Esophagus (tissue), 2 donors: ENCODE data around the gene METTL8. TPM values are rescaled to one million over a fixed set of nuclear protein-coding genes. Genes with fewer than 3 reads are reported as not detected.
"Not testable (repeated sequence)": the region's sequence is repeated elsewhere in the genome, so short reads cannot be mapped to it uniquely, and the experiment has no call there.

Experiments
- H3K27ac ChIP-seq, 2 donors: one replicate each; pipeline ENCODE4 v1.5.1; 2013; ENCODE audit warnings: low read depth in 2 of 2, mild to moderate bottlenecking in 2 of 2, inconsistent platforms in 1 of 2, low read length in 1 of 2, moderate library complexity in 1 of 2
- H3K27me3 ChIP-seq, 2 donors: one replicate each; pipeline ENCODE4 v1.6.1; 2013; ENCODE audit warnings: low read length in 2 of 2, control low read depth in 1 of 2, mild to moderate bottlenecking in 1 of 2; ENCODE audit not compliant: insufficient read depth in 2 of 2, control insufficient read depth in 1 of 2
- H3K36me3 ChIP-seq, 2 donors: one replicate each; pipeline ENCODE4 v1.6.1; 2013; ENCODE audit warnings: low read length in 1 of 2; ENCODE audit not compliant: control insufficient read depth in 2 of 2, insufficient read depth in 2 of 2
- H3K4me1 ChIP-seq, 2 donors: one replicate each; pipeline ENCODE4 v1.6.1; 2013; ENCODE audit warnings: low read length in 1 of 2; ENCODE audit not compliant: control insufficient read depth in 2 of 2, insufficient read depth in 2 of 2
- H3K4me3 ChIP-seq, 2 donors: one replicate each; pipeline ENCODE4 v1.5.1; 2013; ENCODE audit warnings: low read length in 2 of 2, mild to moderate bottlenecking in 2 of 2, low read depth in 1 of 2, moderate library complexity in 1 of 2
- H3K9me3 ChIP-seq, 2 donors: one replicate each; pipeline ENCODE4 v1.6.1; 2013; ENCODE audit warnings: mild to moderate bottlenecking in 2 of 2, low read depth in 1 of 2, low read length in 1 of 2, moderate library complexity in 1 of 2; ENCODE audit not compliant: control insufficient read depth in 2 of 2, insufficient read depth in 1 of 2
- WGBS, 2 donors: extraction: QIAGEN DNeasy Blood & Tissue Kit; methylation state at CpG; one replicate each; pipeline ENCODE4 v1.1.7; 2013; 5-methylcytosine and 5-hydroxymethylcytosine counted together
- polyA plus RNA-seq, 2 donors: library from polyadenylated mRNA; stranded (reverse); fragments of 200-250 nt; gene quantifications; one replicate each; pipeline ENCODE4 v1.2.3, GENCODE V29; 2013
- donor health status: healthy with polysubstance abuse.
- donor health status: Bipolar disorder and iron deficiency.

METTL8 gene
- polyA plus RNA-seq, 2 donors, result 11.4 to 13.8 TPM

GRCh38 chr2:171360905-171361304, 72.9 kb downstream of the METTL8 start:
- Histone ChIP-seq H3K9me3 (no peaks in the 10 kb centered on the region), H3K4me1 (no peaks in the 10 kb centered on the region), H3K4me3 (no peak overlapping the region), H3K27ac (no peak overlapping the region), H3K27me3 (no peaks in the 10 kb centered on the region), H3K36me3 (peaks cover 0 to 4% of the 10 kb centered on the region in 2 donors)
- 84 to 90% methylated on average over 2 of the region's 2 CpGs for WGBS, 2 donors

GRCh38 chr2:171353746-171354145, 80.0 kb downstream of the METTL8 start:
- not testable (repeated sequence) for H3K4me3 ChIP-seq, H3K27me3 ChIP-seq, H3K9me3 ChIP-seq, H3K27ac ChIP-seq, H3K36me3 ChIP-seq, H3K4me1 ChIP-seq
- WGBS, 2 donors, result 91 to 98% methylated on average over 3 of the region's 3 CpGs

- Histone ChIP-seq H3K27ac (no peak overlapping the region), H3K36me3 (no peaks in the 10 kb centered on the region), H3K4me3 (no peak overlapping the region), H3K4me1 (no peaks in the 10 kb centered on the region), H3K9me3 (no peaks in the 10 kb centered on the region), H3K27me3 (no peaks in the 10 kb centered on the region)
- 87 to 91% methylated on average over 1 of the region's 1 CpG for WGBS, 2 donors
Measured at GRCh38 chr2:171348056-171348455, 85.7 kb downstream of the METTL8 start.

- 49 to 55% methylated on average over 3 of the region's 3 CpGs for WGBS, 2 donors
- Histone ChIP-seq H3K4me1 (no peaks in the 10 kb centered on the region), H3K4me3 (no peak overlapping the region), H3K9me3 (no peaks in the 10 kb centered on the region), H3K36me3 (no peaks in the 10 kb centered on the region), H3K27me3 (no peaks in the 10 kb centered on the region), H3K27ac (peak overlapping the region in 1 of 2 donors; percentile 4)
Measured at GRCh38 chr2:171347591-171348032, 86.2 kb downstream of the METTL8 start.

GRCh38 chr2:171346723-171347557, 86.8 kb downstream of the METTL8 start:
- Histone ChIP-seq H3K9me3 (no peaks in the 10 kb centered on the region), H3K4me3 (no peak overlapping the region), H3K4me1 (no peaks in the 10 kb centered on the region), H3K27ac (no peak overlapping the region), H3K27me3 (no peaks in the 10 kb centered on the region), H3K36me3 (no peaks in the 10 kb centered on the region)
- 67 to 73% methylated on average over 10 of the region's 10 CpGs for WGBS, 2 donors

- no peak overlapping the region for H3K4me3 ChIP-seq
- H3K4me1 ChIP-seq, result no peaks in the 10 kb centered on the region
- 94 to 95% methylated on average over 3 of the region's 3 CpGs for WGBS, 2 donors
- no peaks in the 10 kb centered on the region for H3K9me3 ChIP-seq
- H3K27me3 ChIP-seq, result no peaks in the 10 kb centered on the region
- no peak overlapping the region for H3K27ac ChIP-seq
- no peaks in the 10 kb centered on the region for H3K36me3 ChIP-seq
Measured at GRCh38 chr2:171345971-171346722, 87.6 kb downstream of the METTL8 start.

- Histone ChIP-seq H3K36me3 (no peaks in the 10 kb centered on the region), H3K4me3 (no peak overlapping the region), H3K9me3 (no peaks in the 10 kb centered on the region), H3K27me3 (no peaks in the 10 kb centered on the region), H3K27ac (no peak overlapping the region), H3K4me1 (no peaks in the 10 kb centered on the region)
- 94% methylated on average over 2 of the region's 2 CpGs for WGBS, 2 donors
Measured at GRCh38 chr2:171344182-171344581, 89.6 kb downstream of the METTL8 start.

- WGBS, 2 donors, result 57 to 58% methylated on average over 1 of the region's 1 CpG
- Histone ChIP-seq H3K27ac (no peak overlapping the region), H3K4me1 (no peaks in the 10 kb centered on the region), H3K36me3 (no peaks in the 10 kb centered on the region), H3K27me3 (no peaks in the 10 kb centered on the region), H3K9me3 (no peaks in the 10 kb centered on the region), H3K4me3 (no peak overlapping the region)
Measured at GRCh38 chr2:171342067-171342413, 91.8 kb downstream of the METTL8 start.

GRCh38 chr2:171341394-171342066, 92.3 kb downstream of the METTL8 start:
- no peaks in the 10 kb centered on the region for H3K9me3 ChIP-seq
- 97% methylated on average over 7 of the region's 7 CpGs for WGBS, 2 donors
- no peak overlapping the region for H3K27ac ChIP-seq
- H3K4me1 ChIP-seq, result no peaks in the 10 kb centered on the region
- H3K4me3 ChIP-seq, result no peak overlapping the region
- H3K36me3 ChIP-seq, result no peaks in the 10 kb centered on the region
- H3K27me3 ChIP-seq, result no peaks in the 10 kb centered on the region
